Endothelial cell of umbilical vein (primary cell): ENCODE data around the gene TSPAN13. TPM values are rescaled to one million over a fixed set of nuclear protein-coding genes. Genes with fewer than 3 reads are reported as not detected.

ENCODE experiments used
- BruUV-seq: library from RNA; stranded (reverse); fragments of 400-500 nt; replicated peaks from 2 replicates; lab custom pipeline; 2021; lab: Mats Ljungman, UMichigan
- CTCF ChIA-PET: fragments of 300-600, 350-600 bp; sonication (Branson Sonifier 250); formaldehyde crosslinking; loops from one replicate; lab custom pipeline; 2021; ENCODE audit warnings: antibody characterized with exemption, inconsistent platforms; lab: Charles Lee
- POLR2A ChIA-PET: fragments of 300-600, 350-600 bp; sonication (Branson Sonifier 250); formaldehyde crosslinking; loops from one replicate; lab custom pipeline; 2021; ENCODE audit warnings: antibody characterized with exemption, inconsistent platforms; lab: Charles Lee
- DNase-seq: peaks from one replicate; pipeline ENCODE4 v3.0.0-alpha.2; 2011; ENCODE audit warnings: low read depth, low spot score
- FAIRE-seq: peaks from 2 replicates; lab custom pipeline; 2011; peaks lifted over from hg19 to GRCh38; lab: Jason Lieb, UNC
- H2AFZ ChIP-seq: 2 replicates; pipeline ENCODE4 v1.6.0; 2012; ENCODE audit warnings: low read depth, low read length, control low read depth, inconsistent platforms
- H3K27ac ChIP-seq: 2 replicates; pipeline ENCODE4 v1.5.1; 2011; ENCODE audit warnings: low read depth, mild to moderate bottlenecking, control low read depth, low read length, moderate library complexity; ENCODE audit not compliant: insufficient read depth
- H3K27me3 ChIP-seq, 2 experiments: 2 replicates each; pipeline versions ENCODE4 v1.6.0 to v1.6.1; 2011; ENCODE audit warnings: low read length in 2 of 2, mixed read lengths in 1 of 2; ENCODE audit not compliant: control insufficient read depth in 2 of 2, insufficient read depth in 2 of 2
- H3K36me3 ChIP-seq, 2 experiments: 2 replicates in 1 of 2; 3 replicates in 1 of 2; pipeline ENCODE4 v1.5.1; 2011; ENCODE audit warnings: low read length in 2 of 2, mild to moderate bottlenecking in 1 of 2, moderate library complexity in 1 of 2; ENCODE audit not compliant: control insufficient read depth in 2 of 2, insufficient read depth in 2 of 2; ENCODE audit errors: extremely low read depth in 1 of 2
- H3K4me1 ChIP-seq: 3 replicates; pipeline ENCODE4 v1.5.1; 2011; ENCODE audit warnings: mild to moderate bottlenecking, low read length; ENCODE audit not compliant: control insufficient read depth, insufficient read depth; ENCODE audit errors: extremely low read depth
- H3K4me2 ChIP-seq: 2 replicates; pipeline ENCODE4 v1.6.1; 2011; ENCODE audit warnings: low read length, control low read depth, mixed read lengths; ENCODE audit not compliant: insufficient read depth
- H3K4me3 ChIP-seq, 3 experiments: fragments of 200-600 bp in 1 of 3; sonication (generic), shearing (Covaris generic) in 1 of 3; replicated peaks in 1 of 3; 2 replicates each; pipeline ENCODE4 v1.5.1; 2011 to 2016; ENCODE audit warnings: control low read depth in 3 of 3, low read length in 3 of 3, mild to moderate bottlenecking in 2 of 3, inconsistent platforms in 1 of 3, low read depth in 1 of 3, moderate library complexity in 1 of 3; ENCODE audit not compliant: insufficient read depth in 1 of 3
- H3K79me2 ChIP-seq: 2 replicates; pipeline ENCODE4 v1.6.0; 2012; ENCODE audit warnings: low read length, inconsistent platforms; ENCODE audit not compliant: control insufficient read depth, insufficient read depth
- H3K9ac ChIP-seq: replicated peaks from 2 replicates; pipeline ENCODE3; 2011; ENCODE audit warnings: low read length, control low read depth; ENCODE audit not compliant: insufficient read depth; ENCODE audit errors: extremely low read depth
- H3K9me1 ChIP-seq: replicated peaks from 3 replicates; pipeline ENCODE4 v1.6.0; 2011; ENCODE audit warnings: mild to moderate bottlenecking, low read length; ENCODE audit not compliant: control insufficient read depth, insufficient read depth; ENCODE audit errors: extremely low read depth
- H3K9me3 ChIP-seq: replicated peaks from 2 replicates; pipeline ENCODE4 v1.5.1; 2012; ENCODE audit warnings: low read length, inconsistent platforms; ENCODE audit not compliant: control insufficient read depth, insufficient read depth
- H4K20me1 ChIP-seq: replicated peaks from 2 replicates; pipeline ENCODE3; 2011; ENCODE audit warnings: mild to moderate bottlenecking, low read length; ENCODE audit not compliant: control insufficient read depth, insufficient read depth; ENCODE audit errors: extremely low read depth
- CTCF ChIP-seq, 2 donors: IDR thresholded peaks; 1 replicate in 1 of 2; 2 replicates in 1 of 2; pipeline ENCODE4 v1.5.1; 2011; ENCODE audit warnings: low read length in 2 of 2, mild to moderate bottlenecking in 2 of 2, moderate library complexity in 2 of 2, control low read depth in 1 of 2, inconsistent platforms in 1 of 2, low read depth in 1 of 2; ENCODE audit not compliant: insufficient read depth in 1 of 2; ENCODE audit errors: extremely low read depth in 1 of 2
- EZH2 ChIP-seq: IDR thresholded peaks from 2 replicates; pipeline ENCODE4 v1.6.1; 2012; ENCODE audit warnings: borderline replicate concordance, low read depth, mild to moderate bottlenecking, moderate library complexity, low read length, inconsistent platforms; ENCODE audit not compliant: severe bottlenecking
- FOS ChIP-seq: IDR thresholded peaks from 2 replicates; pipeline ENCODE4 v1.6.1; 2011; ENCODE audit warnings: mild to moderate bottlenecking, low read length, moderate library complexity, borderline replicate concordance; ENCODE audit not compliant: insufficient read depth
- GATA2 ChIP-seq: IDR thresholded peaks from 2 replicates; pipeline ENCODE4 v1.7.0; 2011; ENCODE audit warnings: low read depth, mild to moderate bottlenecking, moderate library complexity, mixed read lengths, low read length; ENCODE audit not compliant: insufficient read length, insufficient read depth
- JUN ChIP-seq: IDR thresholded peaks from 2 replicates; pipeline ENCODE4 v1.6.1; 2011; ENCODE audit warnings: borderline replicate concordance, low read depth; ENCODE audit not compliant: insufficient read length, insufficient read depth
- MAX ChIP-seq: IDR thresholded peaks from 2 replicates; pipeline ENCODE4 v1.6.1; 2011; ENCODE audit not compliant: insufficient read depth, insufficient read length
- MYC ChIP-seq: IDR thresholded peaks from one replicate; pipeline ENCODE4 v1.6.1; 2011; ENCODE audit warnings: mild to moderate bottlenecking, low read depth, low read length
- POLR2A ChIP-seq: IDR thresholded peaks from 2 replicates; pipeline ENCODE4 v1.6.1; 2012; ENCODE audit warnings: low read depth, mild to moderate bottlenecking, control low read depth, low read length
- POLR2AphosphoS5 ChIP-seq: IDR thresholded peaks from 2 replicates; pipeline ENCODE4 v1.6.1; 2012; ENCODE audit warnings: low read depth, mild to moderate bottlenecking, control low read depth, low read length, moderate library complexity; ENCODE audit not compliant: insufficient read depth
- dilution Hi-C: fragments of 300-500 bp; cut with MboI; formaldehyde crosslinking; loops from one replicate; pipeline ENCODE4 v1.15.0; 2019; ENCODE audit warnings: low sequenced_read_pairs; ENCODE audit not compliant: extremely low pct_ligation_motif_present
- intact Hi-C: fragments of 100-400 bp; cut with micrococcal nuclease; formaldehyde crosslinking; loops from one replicate; pipeline ENCODE4 v1.10.0; 2022
- polyA plus RNA-seq, 4 experiments: library from polyadenylated mRNA; depleted of rRNA in 3 of 4; stranded (reverse) in 3 of 4; unstranded in 1 of 4; fragments of >200 nt; gene quantifications; 2 replicates each; pipeline versions ENCODE4 v1.2.1 to v1.2.3, GENCODE V29; 2011 to 2012; ENCODE audit warnings: missing spikeins in 1 of 4
- total RNA-seq: library from RNA; stranded (reverse); gene quantifications from 2 replicates; pipeline ENCODE4 v1.2.3, GENCODE V29; 2021

The TSPAN13 gene
- total and polyA plus RNA-seq, 2 donors (not counting 3 experiments of a cell fraction or from before 2014, with no cell fraction given): 13.3 to 33.0 TPM

DNA sequence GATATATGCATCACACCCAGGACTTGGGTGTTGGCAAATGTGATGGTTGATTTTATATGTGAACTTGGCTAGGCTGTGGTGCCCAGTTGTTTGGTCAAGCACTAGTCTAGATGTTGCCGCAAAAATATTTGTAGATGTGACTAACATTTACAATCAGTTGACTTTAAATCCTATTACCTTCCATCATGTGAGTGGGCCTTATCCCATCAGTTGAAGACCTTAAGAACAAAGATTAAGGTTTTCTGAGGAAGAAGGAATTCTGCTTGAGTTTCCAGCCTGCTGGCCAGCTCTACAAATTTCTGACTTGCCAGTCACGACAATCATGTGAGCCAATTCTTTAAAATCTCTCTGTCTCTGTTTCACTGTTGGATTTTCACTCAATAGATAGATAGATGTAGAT is 20.3 kb downstream of the TSPAN13 start:
- intact Hi-C loops (no loop called here), dilution Hi-C loops (no loop called here)
- no TSS peak for BruUV-seq
- Histone ChIP-seq H3K36me3 (no peaks in the 10 kb centered on the region), H3K27me3 (no peaks in the 10 kb centered on the region), H3K9ac (no peak overlapping the region), H2AFZ (no peak overlapping the region), H3K9me1 (no peaks in the 10 kb centered on the region), H3K4me2 (no peak overlapping the region), H3K79me2 (no peaks in the 10 kb centered on the region), H3K27ac (no peak overlapping the region), H3K4me3 (no peak overlapping the region), H3K4me1 (no peaks in the 10 kb centered on the region), H4K20me1 (no peaks in the 10 kb centered on the region), H3K9me3 (no peaks in the 10 kb centered on the region)
- FAIRE-seq (no peak), DNase-seq (no peak)
- TF ChIP-seq POLR2AphosphoS5: no peak
- TF ChIP-seq CTCF (IDR thresholded peaks at IDR 0.05; ENCODE audit: extremely low read depth in 1 of 2, insufficient read depth in 1 of 2, low read depth in 1 of 2, low read length in 2 of 2): no peak
- TF ChIP-seq FOS: no peak
- TF ChIP-seq JUN: no peak
- TF ChIP-seq MAX: no peak
- TF ChIP-seq EZH2: no peak
- TF ChIP-seq GATA2: no peak
- no peak for TF ChIP-seq MYC
- no peak for TF ChIP-seq POLR2A
- POLR2A ChIA-PET: no interaction called here
- CTCF ChIA-PET: interaction anchor here (0.6 to 1.3 kb wide), 2 partner anchors 13 to 27 kb away, joined by 3 read pairs; no protein-coding TSS in a partner anchor
